Measurements from ENCODE around the gene NUDT6.
"Not testable (repeated sequence)": the region's sequence is repeated elsewhere in the genome, so short reads cannot be mapped to it uniquely, and the experiment has no call there.

The NUDT6 gene

GRCh38 chr4:122921971-122922876, at the start of gene NUDT6:
TSS of gene NUDT6 (minus strand) at chr4:122922597. CDS start at chr4:122922572, 25 bp downstream.
- peak; percentile 17 to 19 for DNase-seq

GRCh38 chr4:122968227-122968812, 45.9 kb upstream of the NUDT6 start:
- DNase-seq: no peak

- DNase-seq: no peak
Observed at GRCh38 chr4:122967231-122967630, 44.8 kb upstream of the NUDT6 start.

GRCh38 chr4:122966201-122966600, 43.8 kb upstream of the NUDT6 start:
- DNase-seq: no peak

- DNase-seq: no peak
Observed at GRCh38 chr4:122963216-122963615, 40.8 kb upstream of the NUDT6 start.

- DNase-seq: no peak
Observed at GRCh38 chr4:122960611-122961000, 38.2 kb upstream of the NUDT6 start.

- no peak for DNase-seq
Observed at GRCh38 chr4:122959981-122960610, 37.7 kb upstream of the NUDT6 start.

GRCh38 chr4:122959441-122959840, 37.0 kb upstream of the NUDT6 start:
- no peak for DNase-seq

GRCh38 chr4:122958505-122958904, 36.1 kb upstream of the NUDT6 start:
- DNase-seq: no peak

- DNase-seq: no peak
Observed at GRCh38 chr4:122953924-122954323, 31.5 kb upstream of the NUDT6 start.

GRCh38 chr4:122952028-122952427, 29.6 kb upstream of the NUDT6 start:
- no peak for DNase-seq

GRCh38 chr4:122948671-122949070, 26.3 kb upstream of the NUDT6 start:
- DNase-seq: no peak

GRCh38 chr4:122946142-122946541, 23.7 kb upstream of the NUDT6 start:
- DNase-seq: no peak

GRCh38 chr4:122945136-122945535, 22.7 kb upstream of the NUDT6 start:
- not testable (repeated sequence) for DNase-seq

- DNase-seq: no peak
Observed at GRCh38 chr4:122932763-122933162, 10.4 kb upstream of the NUDT6 start.

- no peak for DNase-seq
Observed at GRCh38 chr4:122930862-122931261, 8.5 kb upstream of the NUDT6 start.

GRCh38 chr4:122928930-122929329, 6.5 kb upstream of the NUDT6 start:
- no peak for DNase-seq

GRCh38 chr4:122922877-122923511, 597 bp upstream of the NUDT6 start:
- peak; percentile 46 to 56 for DNase-seq

- no peak for DNase-seq
Observed at GRCh38 chr4:122921300-122921699, 1.1 kb downstream of the NUDT6 start.

- DNase-seq: peak in 1 of 2 experiments; percentile 14
Observed at GRCh38 chr4:122920473-122920872, 1.9 kb downstream of the NUDT6 start.

- DNase-seq: no peak
Observed at GRCh38 chr4:122917731-122918130, 4.7 kb downstream of the NUDT6 start.

GRCh38 chr4:122914938-122915337, 7.5 kb downstream of the NUDT6 start:
- DNase-seq: no peak

GRCh38 chr4:122914292-122914904, 8.0 kb downstream of the NUDT6 start:
- no peak for DNase-seq

Data from SHP77 (cell line).